ENCODE measurements around the gene KLHL30. TPM values are rescaled to one million over a fixed set of nuclear protein-coding genes. Genes with fewer than 3 reads are reported as not detected.

Gene KLHL30
- total RNA-seq, 1 donor from 2014 or later, result 2.4 TPM

- Histone ChIP-seq H3K36me3 (ENCODE audit: control insufficient read depth, insufficient read depth, low read length) (no peaks in the 10 kb centered on the region), H3K4me3 (ENCODE audit: low read depth, low read length) (no peak overlapping the region), H3K27me3 (ENCODE audit: control insufficient read depth, insufficient read depth, low read length) (no peaks in the 10 kb centered on the region)
- no peak for DNase-seq (ENCODE audit: low read depth)
- TF ChIP-seq CTCF (IDR thresholded peaks at IDR 0.05; ENCODE audit: insufficient read depth, low read length, poor library complexity, severe bottlenecking), result no peak
Observed at GRCh38 chr2:238093181-238094140, 45.0 kb upstream of the KLHL30 start.

GRCh38 chr2:238094438-238095022, 43.9 kb upstream of the KLHL30 start:
- Histone ChIP-seq H3K4me3 (ENCODE audit: low read depth, low read length) (no peak overlapping the region), H3K27me3 (ENCODE audit: control insufficient read depth, insufficient read depth, low read length) (no peaks in the 10 kb centered on the region), H3K36me3 (ENCODE audit: control insufficient read depth, insufficient read depth, low read length) (no peaks in the 10 kb centered on the region)
- DNase-seq (ENCODE audit: low read depth), result no peak
- TF ChIP-seq CTCF (IDR thresholded peaks at IDR 0.05; ENCODE audit: insufficient read depth, low read length, poor library complexity, severe bottlenecking), result no peak

GRCh38 chr2:238095143-238095542, 43.3 kb upstream of the KLHL30 start:
- DNase-seq (ENCODE audit: low read depth), result no peak
- Histone ChIP-seq H3K36me3 (ENCODE audit: control insufficient read depth, insufficient read depth, low read length) (no peaks in the 10 kb centered on the region), H3K4me3 (ENCODE audit: low read depth, low read length) (no peak overlapping the region), H3K27me3 (ENCODE audit: control insufficient read depth, insufficient read depth, low read length) (no peaks in the 10 kb centered on the region)
- no peak for TF ChIP-seq CTCF (IDR thresholded peaks at IDR 0.05; ENCODE audit: insufficient read depth, low read length, poor library complexity, severe bottlenecking)

- Histone ChIP-seq H3K27me3 (ENCODE audit: control insufficient read depth, insufficient read depth, low read length) (peaks cover 2% of the 10 kb centered on the region), H3K4me3 (ENCODE audit: low read depth, low read length) (no peak overlapping the region), H3K36me3 (ENCODE audit: control insufficient read depth, insufficient read depth, low read length) (no peaks in the 10 kb centered on the region)
- DNase-seq (ENCODE audit: low read depth), result no peak
- no peak for TF ChIP-seq CTCF (IDR thresholded peaks at IDR 0.05; ENCODE audit: insufficient read depth, low read length, poor library complexity, severe bottlenecking)
Observed at GRCh38 chr2:238096311-238097011, 42.0 kb upstream of the KLHL30 start.

- no peak for TF ChIP-seq CTCF (IDR thresholded peaks at IDR 0.05; ENCODE audit: insufficient read depth, low read length, poor library complexity, severe bottlenecking)
- no peak for DNase-seq (ENCODE audit: low read depth)
- Histone ChIP-seq H3K4me3 (ENCODE audit: low read depth, low read length) (no peak overlapping the region), H3K36me3 (ENCODE audit: control insufficient read depth, insufficient read depth, low read length) (no peaks in the 10 kb centered on the region), H3K27me3 (ENCODE audit: control insufficient read depth, insufficient read depth, low read length) (peaks cover 5% of the 10 kb centered on the region)
Observed at GRCh38 chr2:238097201-238097987, 41.1 kb upstream of the KLHL30 start.

Data from kidney epithelial cell (primary cell).